ENCODE data around the gene COL28A1.

- TF ChIP-seq CTCF (CRISPR knock-in tag; IDR thresholded peaks at IDR 0.05) (no peak), PCBP1 (IDR thresholded peaks at IDR 0.05; ENCODE audit: borderline replicate concordance, low read depth, low read length) (no peak), MAX (IDR thresholded peaks at IDR 0.05) (no peak), ATF5 (CRISPR knock-in tag; IDR thresholded peaks at IDR 0.05; ENCODE audit: low read depth) (no peak), ZNF777 (CRISPR knock-in tag; IDR thresholded peaks at IDR 0.05) (no peak), ZNF281 (CRISPR knock-in tag; IDR thresholded peaks at IDR 0.05; ENCODE audit: borderline replicate concordance) (no peak), ZNF224 (CRISPR knock-in tag; IDR thresholded peaks at IDR 0.05) (no peak), SRF (IDR thresholded peaks at IDR 0.05; ENCODE audit: low read depth, low read length) (no peak), NBN (conservative IDR thresholded peaks at IDR 0.05) (no peak), ZNF354B (CRISPR knock-in tag; IDR thresholded peaks at IDR 0.05) (no peak), RBM39 (IDR thresholded peaks at IDR 0.05; ENCODE audit: low read depth, low read length, poor library complexity, severe bottlenecking) (no peak), TEF (CRISPR knock-in tag; IDR thresholded peaks at IDR 0.05) (no peak), SP1 (IDR thresholded peaks at IDR 0.05) (no peak), SP1 (CRISPR knock-in tag; IDR thresholded peaks at IDR 0.05) (no peak)
Observed at GRCh38 chr7:7570584-7570983, 34.9 kb upstream of the COL28A1 start.

All from HepG2 (cell line).